CD4-positive, alpha-beta T cell treated with Interleukin-1 beta for 1 hour (primary cell): Measurements from ENCODE around the gene SLC41A2.
A peak's percentile ranks its signal among the peaks of the same experiment; 100 is the strongest.
"Not testable (repeated sequence)": the region's sequence is repeated elsewhere in the genome, so short reads cannot be mapped to it uniquely, and the experiment has no call there.

Experiments
- DNase-seq, 2 donors: peaks; one replicate each; pipeline ENCODE4 v3.0.0-alpha.2; 2020 to 2022

Gene SLC41A2

GRCh38 chr12:104964167-104964855 lies 6.2 kb upstream of the SLC41A2 start:
- no peak for DNase-seq

GRCh38 chr12:104963757-104964156 lies 5.7 kb upstream of the SLC41A2 start:
- no peak for DNase-seq

- no peak for DNase-seq
These were observed 2.4 kb upstream of the SLC41A2 start for GRCh38 chr12:104960464-104960863.

GRCh38 chr12:104959335-104959841 lies 1.3 kb upstream of the SLC41A2 start:
- no peak for DNase-seq

GRCh38 chr12:104958805-104959334 lies 780 bp upstream of the SLC41A2 start:
- no peak for DNase-seq

GRCh38 chr12:104957719-104958000 lies 430 bp downstream of the SLC41A2 start:
- peak; percentile 17 to 33 for DNase-seq

GRCh38 chr12:104956870-104957718 lies 996 bp downstream of the SLC41A2 start:
- no peak for DNase-seq

- DNase-seq: no peak
These were observed 2.4 kb downstream of the SLC41A2 start for GRCh38 chr12:104955703-104956102.

- DNase-seq: no peak
These were observed 4.8 kb downstream of the SLC41A2 start for GRCh38 chr12:104953323-104953722.

- DNase-seq: no peak
These were observed 5.3 kb downstream of the SLC41A2 start for GRCh38 chr12:104952816-104953215.

- DNase-seq: no peak
These were observed 6.2 kb downstream of the SLC41A2 start for GRCh38 chr12:104951759-104952509.

GRCh38 chr12:104948716-104949115 lies 9.4 kb downstream of the SLC41A2 start:
- not testable (repeated sequence) for DNase-seq

- DNase-seq: no peak
These were observed 13.8 kb downstream of the SLC41A2 start for GRCh38 chr12:104944252-104944651.

- not testable (repeated sequence) for DNase-seq
These were observed 14.7 kb downstream of the SLC41A2 start for GRCh38 chr12:104943401-104943800.

- DNase-seq: no peak
These were observed 16.0 kb downstream of the SLC41A2 start for GRCh38 chr12:104942075-104942474.

- no peak for DNase-seq
These were observed 16.6 kb downstream of the SLC41A2 start for GRCh38 chr12:104941454-104941853.

- DNase-seq: no peak
These were observed 19.0 kb downstream of the SLC41A2 start for GRCh38 chr12:104939089-104939488.

- no peak for DNase-seq
These were observed 19.7 kb downstream of the SLC41A2 start for GRCh38 chr12:104938371-104938770.

GRCh38 chr12:104935886-104936285 lies 22.2 kb downstream of the SLC41A2 start:
- DNase-seq: no peak

GRCh38 chr12:104933778-104934177 lies 24.3 kb downstream of the SLC41A2 start:
- no peak for DNase-seq

- DNase-seq: no peak
These were observed 25.0 kb downstream of the SLC41A2 start for GRCh38 chr12:104933128-104933527.

- no peak for DNase-seq
These were observed 27.4 kb downstream of the SLC41A2 start for GRCh38 chr12:104930388-104931326.
